ENCODE measurements around the gene INO80C.

The INO80C gene

GRCh38 chr18:35516351-35516750 is 18.6 kb upstream of the INO80C start:
- peaks cover 2% of the 10 kb centered on the region for H3K36me3 Mint-ChIP-seq
- no peak overlapping the region for H3K27ac Mint-ChIP-seq
- ATAC-seq (no peak), DNase-seq (ENCODE audit: low spot score in 2 of 2) (no peak)
- H3K4me1 Mint-ChIP-seq, result no peaks in the 10 kb centered on the region
- no peak overlapping the region for H3K4me3 Mint-ChIP-seq
- H3K9me3 Mint-ChIP-seq, result no peaks in the 10 kb centered on the region

- ATAC-seq (no peak), DNase-seq (ENCODE audit: low spot score in 2 of 2) (peak in 1 of 2 donors; percentile 23)
- H3K4me1 Mint-ChIP-seq, result no peaks in the 10 kb centered on the region
- no peak overlapping the region for H3K4me3 Mint-ChIP-seq
- no peaks in the 10 kb centered on the region for H3K9me3 Mint-ChIP-seq
- peak overlapping the region; percentile 9 for H3K27ac Mint-ChIP-seq
- H3K36me3 Mint-ChIP-seq, result peaks cover 4% of the 10 kb centered on the region
These were observed 17.8 kb upstream of the INO80C start for GRCh38 chr18:35515460-35516130.

- Mint-ChIP-seq H3K4me1 (no peaks in the 10 kb centered on the region), H3K4me3 (no peak overlapping the region), H3K9me3 (no peaks in the 10 kb centered on the region), H3K36me3 (peaks cover 4% of the 10 kb centered on the region), H3K27ac (peak overlapping the region; percentile 27)
- ATAC-seq, result no peak
- DNase-seq (ENCODE audit: low spot score in 2 of 2), result peak in 1 of 2 donors; percentile 26
These were observed 17.1 kb upstream of the INO80C start for GRCh38 chr18:35514752-35515459.

- ATAC-seq (no peak), DNase-seq (ENCODE audit: low spot score in 2 of 2) (peak in 1 of 2 donors; percentile 23)
- Mint-ChIP-seq H3K27ac (no peak overlapping the region), H3K4me1 (no peaks in the 10 kb centered on the region), H3K4me3 (no peak overlapping the region), H3K36me3 (peaks cover 4% of the 10 kb centered on the region), H3K9me3 (no peaks in the 10 kb centered on the region)
These were observed 16.5 kb upstream of the INO80C start for GRCh38 chr18:35514283-35514682.

- DNase-seq (ENCODE audit: low spot score in 2 of 2) (peak in 1 of 2 donors; percentile 33), ATAC-seq (no peak)
- H3K4me1 Mint-ChIP-seq, result no peaks in the 10 kb centered on the region
- H3K9me3 Mint-ChIP-seq, result no peaks in the 10 kb centered on the region
- H3K27ac Mint-ChIP-seq, result no peak overlapping the region
- H3K4me3 Mint-ChIP-seq, result no peak overlapping the region
- peaks cover 4% of the 10 kb centered on the region for H3K36me3 Mint-ChIP-seq
These were observed 15.6 kb upstream of the INO80C start for GRCh38 chr18:35513181-35513936.

GRCh38 chr18:35512761-35513160 is 15.0 kb upstream of the INO80C start:
- Mint-ChIP-seq H3K4me3 (no peak overlapping the region), H3K36me3 (peaks cover 4% of the 10 kb centered on the region), H3K4me1 (no peaks in the 10 kb centered on the region), H3K9me3 (no peaks in the 10 kb centered on the region), H3K27ac (no peak overlapping the region)
- ATAC-seq (no peak), DNase-seq (ENCODE audit: low spot score in 2 of 2) (peak in 1 of 2 donors; percentile 26)

GRCh38 chr18:35511833-35512232 is 14.1 kb upstream of the INO80C start:
- ATAC-seq (no peak), DNase-seq (ENCODE audit: low spot score in 2 of 2) (no peak)
- Mint-ChIP-seq H3K36me3 (peaks cover 4% of the 10 kb centered on the region), H3K4me1 (no peaks in the 10 kb centered on the region), H3K27ac (no peak overlapping the region), H3K4me3 (no peak overlapping the region), H3K9me3 (no peaks in the 10 kb centered on the region)

- no peaks in the 10 kb centered on the region for H3K4me1 Mint-ChIP-seq
- no peaks in the 10 kb centered on the region for H3K9me3 Mint-ChIP-seq
These were observed 13.7 kb upstream of the INO80C start for GRCh38 chr18:35511428-35511827.

GRCh38 chr18:35510076-35510651 is 12.4 kb upstream of the INO80C start:
- no peak overlapping the region for H3K4me3 Mint-ChIP-seq
- no peaks in the 10 kb centered on the region for H3K9me3 Mint-ChIP-seq
- ATAC-seq (no peak), DNase-seq (ENCODE audit: low spot score in 2 of 2) (no peak)
- no peak overlapping the region for H3K27ac Mint-ChIP-seq
- H3K4me1 Mint-ChIP-seq, result no peaks in the 10 kb centered on the region
- peaks cover 4% of the 10 kb centered on the region for H3K36me3 Mint-ChIP-seq

More at GRCh38 chr18:35511428-35511827, 13.7 kb upstream of the INO80C start:
- ATAC-seq (peak; percentile 45), DNase-seq (ENCODE audit: low spot score in 2 of 2) (no peak)
- peaks cover 4% of the 10 kb centered on the region for H3K36me3 Mint-ChIP-seq
- H3K4me3 Mint-ChIP-seq, result no peak overlapping the region
- no peak overlapping the region for H3K27ac Mint-ChIP-seq

- Mint-ChIP-seq H3K9me3 (no peaks in the 10 kb centered on the region), H3K36me3 (peaks cover 4% of the 10 kb centered on the region), H3K27ac (no peak overlapping the region), H3K4me3 (no peak overlapping the region), H3K4me1 (no peaks in the 10 kb centered on the region)
- ATAC-seq, result no peak
- no peak for DNase-seq (ENCODE audit: low spot score in 2 of 2)
These were observed 11.1 kb upstream of the INO80C start for GRCh38 chr18:35508746-35509338.

GRCh38 chr18:35508030-35508429 is 10.3 kb upstream of the INO80C start:
- no peak overlapping the region for H3K4me3 Mint-ChIP-seq
- no peak for DNase-seq (ENCODE audit: low spot score in 2 of 2)
- H3K4me1 Mint-ChIP-seq, result no peaks in the 10 kb centered on the region
- H3K9me3 Mint-ChIP-seq, result no peaks in the 10 kb centered on the region
- H3K36me3 Mint-ChIP-seq, result peaks cover 4% of the 10 kb centered on the region
- no peak for ATAC-seq
- no peak overlapping the region for H3K27ac Mint-ChIP-seq

GRCh38 chr18:35507623-35508022 is 9.9 kb upstream of the INO80C start:
- DNase-seq (ENCODE audit: low spot score in 2 of 2), result no peak
- Mint-ChIP-seq H3K27ac (no peak overlapping the region), H3K9me3 (no peaks in the 10 kb centered on the region), H3K4me1 (no peaks in the 10 kb centered on the region), H3K36me3 (peaks cover 4% of the 10 kb centered on the region), H3K4me3 (no peak overlapping the region)
- no peak for ATAC-seq

- H3K9me3 Mint-ChIP-seq, result no peaks in the 10 kb centered on the region
These were observed 9.4 kb upstream of the INO80C start for GRCh38 chr18:35507192-35507591.

GRCh38 chr18:35506024-35506712 is 8.4 kb upstream of the INO80C start:
- no peak overlapping the region for H3K27ac Mint-ChIP-seq
- no peaks in the 10 kb centered on the region for H3K4me1 Mint-ChIP-seq
- no peaks in the 10 kb centered on the region for H3K9me3 Mint-ChIP-seq
- no peak for ATAC-seq
- H3K4me3 Mint-ChIP-seq, result no peak overlapping the region
- DNase-seq (ENCODE audit: low spot score in 2 of 2), result no peak
- H3K36me3 Mint-ChIP-seq, result peaks cover under 1% of the 10 kb centered on the region

More at GRCh38 chr18:35507192-35507591, 9.4 kb upstream of the INO80C start:
- no peak overlapping the region for H3K4me3 Mint-ChIP-seq
- peaks cover 4% of the 10 kb centered on the region for H3K36me3 Mint-ChIP-seq
- no peak overlapping the region for H3K27ac Mint-ChIP-seq
- no peaks in the 10 kb centered on the region for H3K4me1 Mint-ChIP-seq
- DNase-seq (ENCODE audit: low spot score in 2 of 2) (no peak), ATAC-seq (peak; percentile 63)

All from stimulated activated effector memory CD8-positive, alpha-beta T cell treated with anti-CD3 and anti-CD28 coated beads, Interleukin-12 subunit alpha, Interleukin-12 subunit beta, amount 100 ng/mL, for 72 hours (primary cell).